HepG2 (cell line): ENCODE results near the gene CD300H. TPM values are rescaled to one million over a fixed set of nuclear protein-coding genes. Genes with fewer than 3 reads are reported as not detected.

Source experiments
- ATAC-seq: fragments of 200-7000 bp; cut with Tn5 transposase; 3 replicates; pipeline ENCODE4 v1.9.1; 2020; ENCODE audit warnings: mild to moderate bottlenecking, moderate library complexity
- BruUV-seq: library from RNA; stranded (reverse); fragments of 400-500 nt; replicated peaks from 2 replicates; lab custom pipeline; 2021; lab: Mats Ljungman, UMichigan
- CTCF ChIA-PET: fragments of 300-600 bp; formaldehyde crosslinking; extraction: SDS; loops from one replicate; lab custom pipeline; 2021; ENCODE audit warnings: low total read pairs, inconsistent platforms, low intra/inter-chr PET ratio; lab: Yijun Ruan, JAX
- POLR2A ChIA-PET: fragments of 350-600 bp; sonication (Branson Sonifier 250); formaldehyde crosslinking; loops from one replicate; lab custom pipeline; 2020; ENCODE audit warnings: antibody characterized with exemption, inconsistent platforms; lab: Yijun Ruan, JAX
- DNase-seq: peaks from one replicate; pipeline ENCODE4 v3.0.0-alpha.2; 2015; ENCODE audit warnings: low spot score
- FAIRE-seq: peaks from 3 replicates; lab custom pipeline; 2011; peaks lifted over from hg19 to GRCh38; lab: Jason Lieb, UNC
- H2AFZ ChIP-seq: one replicate; pipeline ENCODE4 v1.6.1; 2011; ENCODE audit warnings: low read length, inconsistent platforms
- H3K27ac ChIP-seq: fragments of 300-600 bp; 3 replicates; pipeline ENCODE4 v1.8.0; 2011; ENCODE audit warnings: mixed run types, mild to moderate bottlenecking, mixed read lengths, low read length, inconsistent platforms; ENCODE audit not compliant: insufficient read depth; ENCODE audit errors: extremely low read length
- H3K27me3 ChIP-seq, 2 experiments: fragments of 200-600 bp in 1 of 2; 2 replicates in 1 of 2; 3 replicates in 1 of 2; pipeline versions ENCODE4 v1.6.0 to v1.8.0; 2011; ENCODE audit warnings: low read length in 2 of 2, mild to moderate bottlenecking in 2 of 2, moderate library complexity in 2 of 2, inconsistent platforms in 1 of 2; ENCODE audit not compliant: insufficient read depth in 2 of 2, control insufficient read depth in 1 of 2
- H3K36me3 ChIP-seq, 2 experiments: fragments of 200-600 bp in 1 of 2; replicated peaks in 1 of 2; 2 replicates in 1 of 2; 3 replicates in 1 of 2; pipeline versions ENCODE4 v1.5.1 to v1.8.0; 2011; ENCODE audit warnings: low read length in 2 of 2, inconsistent platforms in 1 of 2; ENCODE audit not compliant: insufficient read depth in 2 of 2, control insufficient read depth in 1 of 2
- H3K4me1 ChIP-seq: 2 replicates; pipeline ENCODE4 v1.5.1; 2012; ENCODE audit warnings: low read length, inconsistent platforms; ENCODE audit not compliant: insufficient read depth
- H3K4me2 ChIP-seq: 2 replicates; pipeline ENCODE4 v1.6.0; 2011; ENCODE audit warnings: low read depth, low read length, inconsistent platforms
- H3K4me3 ChIP-seq, 3 experiments: fragments of 200-600 bp in 1 of 3; sonication (generic), shearing (Covaris generic) in 1 of 3; replicated peaks in 1 of 3; 2 replicates each; pipeline ENCODE4 v1.5.1; 2011 to 2016; ENCODE audit warnings: low read length in 3 of 3, inconsistent platforms in 2 of 3, low read depth in 2 of 3, mild to moderate bottlenecking in 2 of 3, control low read depth in 1 of 3, mixed read lengths in 1 of 3; ENCODE audit not compliant: insufficient read depth in 1 of 3
- H3K79me2 ChIP-seq: one replicate; pipeline ENCODE4 v1.6.1; 2011; ENCODE audit warnings: low read length, inconsistent platforms; ENCODE audit not compliant: insufficient read depth
- H3K9ac ChIP-seq: 2 replicates; pipeline ENCODE4 v1.6.0; 2011; ENCODE audit warnings: mild to moderate bottlenecking, low read depth, low read length, inconsistent platforms; ENCODE audit not compliant: insufficient read depth
- H3K9me3 ChIP-seq: 2 replicates; pipeline ENCODE4 v1.5.1; 2012; ENCODE audit warnings: mild to moderate bottlenecking, low read length
- H4K20me1 ChIP-seq: 2 replicates; pipeline ENCODE4 v1.6.0; 2011; ENCODE audit warnings: inconsistent platforms, mild to moderate bottlenecking, low read length, moderate library complexity; ENCODE audit not compliant: insufficient read depth
- EP300 ChIP-seq, 3 experiments: sonication (generic) in 1 of 3; formaldehyde crosslinking in 1 of 3; IDR thresholded peaks; 2 replicates each; pipeline versions ENCODE4 v1.5.1 to v1.6.1; 2011 to 2020; ENCODE audit warnings: low read depth in 2 of 3, low read length in 2 of 3, borderline replicate concordance in 1 of 3, improper control_type of control experiment in 1 of 3, mild to moderate bottlenecking in 1 of 3, missing genetic modification reagents in 1 of 3, moderate library complexity in 1 of 3
- JARID2 ChIP-seq: sonication (generic); formaldehyde crosslinking; IDR thresholded peaks from 2 replicates; pipeline ENCODE4 v1.8.1; 2023; ENCODE audit warnings: missing genetic modification reagents, inconsistent platforms; ENCODE audit not compliant: insufficient replicate concordance
- KDM3A ChIP-seq: IDR thresholded peaks from 2 replicates; pipeline ENCODE4 v1.6.1; 2018; ENCODE audit warnings: low read depth, missing compliant biosample characterization
- MXI1 ChIP-seq: IDR thresholded peaks from 3 replicates; pipeline ENCODE4 v1.6.1; 2012; ENCODE audit warnings: low read depth, low read length, inconsistent platforms, borderline replicate concordance
- MYC ChIP-seq: sonication (generic); formaldehyde crosslinking; IDR thresholded peaks from 2 replicates; pipeline ENCODE4 v1.9.0; 2021; ENCODE audit warnings: missing genetic modification reagents, borderline replicate concordance
- WGBS: methylation state at CpG from one replicate; pipeline ENCODE4 v1.1.6; 2017; ENCODE audit warnings: low lambda C conversion rate; 5-methylcytosine and 5-hydroxymethylcytosine counted together
- in situ Hi-C: cut with HindIII; loops from 2 replicates; pipeline ENCODE4 v1.10.0; 2017; ENCODE audit warnings: low pct_unique_long_range_greater_than_20kb; ENCODE audit not compliant: extremely low pct_ligation_motif_present
- intact Hi-C: fragments of 100-400 bp; cut with micrococcal nuclease; formaldehyde crosslinking; loops from one replicate; pipeline ENCODE4 v1.10.0; 2022; ENCODE audit not compliant: unreplicated experiment
- polyA plus RNA-seq, 8 experiments: library from polyadenylated mRNA; depleted of rRNA in 3 of 8; stranded (reverse) in 7 of 8; unstranded in 1 of 8; fragments of >200 nt; fragmentation: Illumina TruSeq in 4 of 8; extraction: Trizol in 4 of 8; gene quantifications; 2 replicates each; pipeline versions ENCODE4 v1.2.1 to v1.2.3, GENCODE V29; 2011 to 2016; ENCODE audit warnings: low read depth in 4 of 8, missing spikeins in 1 of 8, mixed read lengths in 1 of 8; ENCODE audit not compliant: insufficient read depth in 1 of 8
- total RNA-seq, 5 experiments: library from RNA; depleted of rRNA; stranded (reverse); fragments of >200 nt; fragmentation: Illumina TruSeq; extraction: Trizol; gene quantifications; 2 replicates each; pipeline ENCODE4 v1.2.3, GENCODE V29; 2016; ENCODE audit warnings: low read depth in 1 of 5
- TF ChIP-seq, protein P1 (sequence below): IDR thresholded peaks from 2 replicates; pipeline ENCODE4 v1.6.1; 2018; ENCODE audit warnings: missing genetic modification reagents, mild to moderate bottlenecking, missing compliant biosample characterization
- TF ChIP-seq, protein P2 (sequence below): sonication (generic); formaldehyde crosslinking; IDR thresholded peaks from 2 replicates; pipeline ENCODE4 v1.5.1; 2020; ENCODE audit warnings: mild to moderate bottlenecking, missing genetic modification reagents, borderline replicate concordance
- TF ChIP-seq, protein P3 (sequence below): sonication (generic); formaldehyde crosslinking; IDR thresholded peaks from 2 replicates; pipeline ENCODE4 v1.5.0; 2020; ENCODE audit warnings: missing genetic modification reagents

CD300H gene
- total and polyA plus RNA-seq, 2 of the 13 experiments (the other 11 are each of a cell fraction or from before 2014, with no cell fraction given), result not detected

DNA sequence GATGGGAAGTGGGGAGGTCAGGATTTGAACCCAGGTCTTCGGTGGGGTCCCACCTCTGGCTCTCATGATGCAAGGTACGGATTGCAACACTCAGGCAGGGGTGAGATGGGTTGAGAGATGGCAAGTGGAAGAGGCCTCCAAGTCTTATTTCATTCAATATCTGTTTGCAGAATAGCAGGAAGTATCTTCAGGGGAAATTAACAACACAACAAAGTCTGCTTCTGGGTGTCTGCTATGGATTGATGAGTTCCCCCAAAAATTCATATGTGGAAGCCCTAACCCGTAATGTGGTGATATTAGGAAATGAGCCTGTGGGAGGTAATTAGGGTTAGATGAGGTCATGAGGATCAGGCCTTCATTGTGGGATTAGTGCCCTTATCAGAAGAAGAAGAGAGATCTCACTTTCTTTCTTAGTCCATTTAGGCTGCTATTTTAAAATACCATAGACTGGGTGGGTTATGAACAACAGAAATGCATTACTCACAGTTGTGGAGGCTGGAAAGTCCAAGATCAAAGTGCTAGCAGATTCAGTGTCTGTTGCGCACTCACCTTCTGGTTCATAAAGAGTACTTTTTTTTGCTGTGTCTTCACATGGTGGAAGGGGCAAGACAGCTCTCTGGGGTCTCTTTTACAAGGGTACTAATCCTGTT is 4.4 kb upstream of the CD300H start:
- DNase-seq (no peak), FAIRE-seq (no peak), ATAC-seq (no peak)
- Histone ChIP-seq H3K4me1 (no peaks in the 10 kb centered on the region), H3K27ac (no peak overlapping the region), H3K9ac (no peak overlapping the region), H3K36me3 (no peaks in the 10 kb centered on the region), H2AFZ (no peak overlapping the region), H3K4me3 (no peak overlapping the region), H4K20me1 (no peaks in the 10 kb centered on the region), H3K27me3 (peaks cover 2 to 26% of the 10 kb centered on the region in 2 experiments), H3K9me3 (no peaks in the 10 kb centered on the region), H3K4me2 (no peak overlapping the region), H3K79me2 (no peaks in the 10 kb centered on the region)
- no TSS peak for BruUV-seq
- CTCF ChIA-PET, result no interaction called here
- TF ChIP-seq, protein P1, sequence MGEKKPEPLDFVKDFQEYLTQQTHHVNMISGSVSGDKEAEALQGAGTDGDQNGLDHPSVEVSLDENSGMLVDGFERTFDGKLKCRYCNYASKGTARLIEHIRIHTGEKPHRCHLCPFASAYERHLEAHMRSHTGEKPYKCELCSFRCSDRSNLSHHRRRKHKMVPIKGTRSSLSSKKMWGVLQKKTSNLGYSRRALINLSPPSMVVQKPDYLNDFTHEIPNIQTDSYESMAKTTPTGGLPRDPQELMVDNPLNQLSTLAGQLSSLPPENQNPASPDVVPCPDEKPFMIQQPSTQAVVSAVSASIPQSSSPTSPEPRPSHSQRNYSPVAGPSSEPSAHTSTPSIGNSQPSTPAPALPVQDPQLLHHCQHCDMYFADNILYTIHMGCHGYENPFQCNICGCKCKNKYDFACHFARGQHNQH (CRISPR knock-in tag), result no peak
- TF ChIP-seq KDM3A (CRISPR knock-in tag) (no peak), EP300 (IDR thresholded peaks at IDR 0.05; ENCODE audit: low read depth in 2 of 2, low read length in 2 of 2) (no peak), EP300 (CRISPR knock-in tag; IDR thresholded peaks at IDR 0.05; ENCODE audit: borderline replicate concordance) (no peak), MYC (CRISPR knock-in tag) (no peak), MXI1 (no peak), JARID2 (CRISPR knock-in tag) (no peak)
- TF ChIP-seq, protein P2, sequence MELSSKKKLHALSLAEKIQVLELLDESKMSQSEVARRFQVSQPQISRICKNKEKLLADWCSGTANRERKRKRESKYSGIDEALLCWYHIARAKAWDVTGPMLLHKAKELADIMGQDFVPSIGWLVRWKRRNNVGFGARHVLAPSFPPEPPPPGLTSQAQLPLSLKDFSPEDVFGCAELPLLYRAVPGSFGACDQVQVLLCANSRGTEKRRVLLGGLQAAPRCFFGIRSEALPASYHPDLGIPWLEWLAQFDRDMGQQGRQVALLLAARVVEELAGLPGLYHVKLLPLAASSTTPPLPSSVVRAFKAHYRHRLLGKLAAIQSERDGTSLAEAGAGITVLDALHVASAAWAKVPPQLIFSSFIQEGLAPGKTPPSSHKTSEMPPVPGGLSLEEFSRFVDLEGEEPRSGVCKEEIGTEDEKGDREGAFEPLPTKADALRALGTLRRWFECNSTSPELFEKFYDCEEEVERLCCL (CRISPR knock-in tag), result no peak
- TF ChIP-seq, protein P3, sequence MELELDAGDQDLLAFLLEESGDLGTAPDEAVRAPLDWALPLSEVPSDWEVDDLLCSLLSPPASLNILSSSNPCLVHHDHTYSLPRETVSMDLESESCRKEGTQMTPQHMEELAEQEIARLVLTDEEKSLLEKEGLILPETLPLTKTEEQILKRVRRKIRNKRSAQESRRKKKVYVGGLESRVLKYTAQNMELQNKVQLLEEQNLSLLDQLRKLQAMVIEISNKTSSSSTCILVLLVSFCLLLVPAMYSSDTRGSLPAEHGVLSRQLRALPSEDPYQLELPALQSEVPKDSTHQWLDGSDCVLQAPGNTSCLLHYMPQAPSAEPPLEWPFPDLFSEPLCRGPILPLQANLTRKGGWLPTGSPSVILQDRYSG (CRISPR knock-in tag), result no peak
- POLR2A ChIA-PET, result no interaction called here
- in situ Hi-C loops, result no loop called here
- intact Hi-C loops, result no loop called here
- 22% methylated on average over 4 of the region's 4 CpGs for WGBS
